ENCODE measurements around the gene ZNF701. TPM values are rescaled to one million over a fixed set of nuclear protein-coding genes. Genes with fewer than 3 reads are reported as not detected.

The ZNF701 gene
- polyA plus RNA-seq, 1 donor = 8.6 TPM

Other genes with a start within 250 kb of the ZNF701 start
- 3.3 TPM for gene ZNF610, start 234.0 kb upstream of the ZNF701 start, polyA plus RNA-seq (ENCODE audit: insufficient read length)
- 12.5 TPM for gene ZNF880, start 200.4 kb upstream of the ZNF701 start, polyA plus RNA-seq (ENCODE audit: insufficient read length)
- gene ZNF528, start 172.4 kb upstream of the ZNF701 start, polyA plus RNA-seq (ENCODE audit: insufficient read length) = 20.1 TPM
- gene ZNF534, start 141.1 kb upstream of the ZNF701 start, polyA plus RNA-seq (ENCODE audit: insufficient read length) = 0.81 TPM
- gene ZNF578, start 116.7 kb upstream of the ZNF701 start, polyA plus RNA-seq (ENCODE audit: insufficient read length) = 2.4 TPM
- 6.5 TPM for gene ZNF808, start 42.6 kb upstream of the ZNF701 start, polyA plus RNA-seq (ENCODE audit: insufficient read length)
- 53.9 TPM for gene ZNF83, start 68.1 kb downstream of the ZNF701 start, polyA plus RNA-seq (ENCODE audit: insufficient read length)
- 6.7 TPM for gene ZNF611, start 164.8 kb downstream of the ZNF701 start, polyA plus RNA-seq (ENCODE audit: insufficient read length)
- 2.7 TPM for gene ZNF600, start 216.5 kb downstream of the ZNF701 start, polyA plus RNA-seq (ENCODE audit: insufficient read length)